HL-60 (cell line): Measurements from ENCODE around the gene PRODH2.

Experiments used
- DNase-seq, 2 experiments: peaks; one replicate each; pipeline ENCODE4 v3.0.0-alpha.2; 2010 to 2020; ENCODE audit warnings: low read depth in 1 of 2, low spot score in 1 of 2
- H3K27ac ChIP-seq: fragments of 250-450 bp; sonication (Bioruptor Pico); replicated peaks from 2 replicates; pipeline ENCODE4 v1.5.1; 2020; ENCODE audit warnings: mild to moderate bottlenecking, moderate library complexity
- H3K27me3 ChIP-seq: fragments of 250-450 bp; sonication (Bioruptor Pico); 2 replicates; pipeline ENCODE4 v1.5.1; 2021; ENCODE audit warnings: mild to moderate bottlenecking, moderate library complexity; ENCODE audit not compliant: insufficient read depth, poor library complexity, severe bottlenecking
- H3K4me3 ChIP-seq: replicated peaks from 2 replicates; pipeline ENCODE4 v1.5.1; 2011; ENCODE audit warnings: mild to moderate bottlenecking, control low read depth, low read length; ENCODE audit not compliant: insufficient read depth
- CTCF ChIP-seq: IDR thresholded peaks from one replicate; pipeline ENCODE4 v1.5.1; 2011; ENCODE audit warnings: low read length, control low read depth, inconsistent platforms; ENCODE audit not compliant: insufficient read depth
- GABPA ChIP-seq: IDR thresholded peaks from 2 replicates; pipeline ENCODE4 v1.6.1; 2012; ENCODE audit warnings: low read depth
- POLR2AphosphoS5 ChIP-seq: IDR thresholded peaks from 2 replicates; pipeline ENCODE4 v1.6.1; 2012; ENCODE audit warnings: low read depth
- REST ChIP-seq: IDR thresholded peaks from 2 replicates; pipeline ENCODE4 v1.6.1; 2012; ENCODE audit warnings: low read depth; ENCODE audit not compliant: insufficient replicate concordance
- SPI1 ChIP-seq: IDR thresholded peaks from 2 replicates; pipeline ENCODE4 v1.6.1; 2012; ENCODE audit warnings: low read depth, mild to moderate bottlenecking, borderline replicate concordance

The PRODH2 gene

GRCh38 chr19:35756377-35757230 is 56.0 kb downstream of the PRODH2 start, which contains the start of gene HSPB6:
Gene HSPB6 (minus strand): TSS chr19:35757029. CDS start chr19:35757008, 21 bp downstream.
- TF ChIP-seq REST (no peak), SPI1 (no peak), GABPA (no peak), POLR2AphosphoS5 (no peak), CTCF (no peak)
- Histone ChIP-seq H3K27ac (peak within 1 kb of the TSS; percentile 96), H3K4me3 (peak within 1 kb of the TSS; percentile 48)

GRCh38 chr19:35755550-35756376 is 56.9 kb downstream of the PRODH2 start:
- DNase-seq, result no peak
- no peaks in the 10 kb centered on the region for H3K27me3 ChIP-seq
- TF ChIP-seq SPI1 (no peak), CTCF (no peak), POLR2AphosphoS5 (no peak), REST (no peak), GABPA (no peak)
- H3K27ac ChIP-seq, result no peak overlapping the region
- H3K4me3 ChIP-seq, result no peak overlapping the region

More at GRCh38 chr19:35756377-35757230, 56.0 kb downstream of the PRODH2 start, which contains the start of gene HSPB6:
- H3K27me3 ChIP-seq, result no peaks in the 10 kb centered on the region
- DNase-seq, result no peak

- no peak for DNase-seq
- no peaks in the 10 kb centered on the region for H3K27me3 ChIP-seq
- no peak overlapping the region for H3K4me3 ChIP-seq
- H3K27ac ChIP-seq, result no peak overlapping the region
- TF ChIP-seq CTCF (no peak), SPI1 (no peak), POLR2AphosphoS5 (no peak), GABPA (no peak), REST (no peak)
These were observed 57.5 kb downstream of the PRODH2 start for GRCh38 chr19:35755131-35755549.
